ENCODE results near the gene MECR. TPM values are rescaled to one million over a fixed set of nuclear protein-coding genes. Genes with fewer than 3 reads are reported as not detected.

Gene MECR
- total and polyA plus RNA-seq, 2 experiments from 2014 or later: 25.7 to 32.3 TPM

- H4K20me1 ChIP-seq (replicated peaks; ENCODE audit: insufficient read depth): no peaks in the 10 kb centered on the region
- DNase-seq (ENCODE audit: low spot score): no peak
- H3K4me3 ChIP-seq: no peak overlapping the region
- no peak overlapping the region for H2AFZ ChIP-seq
- Mint-ChIP-seq H3K4me1 (peaks cover 52% of the 10 kb centered on the region), H3K4me3 (no peak overlapping the region), H3K27ac (peak overlapping the region; percentile 43; the same call in 1 of the 2 replicates), H3K9me3 (no peaks in the 10 kb centered on the region; the same call in 2 of the 3 replicates), H3K36me3 (ENCODE audit: low read depth) (no peaks in the 10 kb centered on the region; the same call in 2 of the 3 replicates), H3K27me3 (ENCODE audit: insufficient read depth, low read depth, poor library complexity) (peaks cover 29% of the 10 kb centered on the region)
- no peaks in the 10 kb centered on the region for H3K79me2 ChIP-seq (replicated peaks; ENCODE audit: insufficient read depth)
- H3K4me1 ChIP-seq (ENCODE audit: insufficient read depth): peaks cover 39% of the 10 kb centered on the region
- H3K9me2 ChIP-seq (ENCODE audit: insufficient read depth): no peaks in the 10 kb centered on the region
- ATAC-seq: no peak
- TF ChIP-seq REST (IDR thresholded peaks at IDR 0.05; ENCODE audit: unreplicated experiment) (no peak), NANOG (IDR thresholded peaks at IDR 0.05; ENCODE audit: borderline replicate concordance) (no peak), ZNF114 (CRISPR knock-in tag; IDR thresholded peaks at IDR 0.05) (no peak), POLR2AphosphoS5 (IDR thresholded peaks at IDR 0.05; ENCODE audit: low read depth) (no peak)
- TF ChIP-seq, protein P1, sequence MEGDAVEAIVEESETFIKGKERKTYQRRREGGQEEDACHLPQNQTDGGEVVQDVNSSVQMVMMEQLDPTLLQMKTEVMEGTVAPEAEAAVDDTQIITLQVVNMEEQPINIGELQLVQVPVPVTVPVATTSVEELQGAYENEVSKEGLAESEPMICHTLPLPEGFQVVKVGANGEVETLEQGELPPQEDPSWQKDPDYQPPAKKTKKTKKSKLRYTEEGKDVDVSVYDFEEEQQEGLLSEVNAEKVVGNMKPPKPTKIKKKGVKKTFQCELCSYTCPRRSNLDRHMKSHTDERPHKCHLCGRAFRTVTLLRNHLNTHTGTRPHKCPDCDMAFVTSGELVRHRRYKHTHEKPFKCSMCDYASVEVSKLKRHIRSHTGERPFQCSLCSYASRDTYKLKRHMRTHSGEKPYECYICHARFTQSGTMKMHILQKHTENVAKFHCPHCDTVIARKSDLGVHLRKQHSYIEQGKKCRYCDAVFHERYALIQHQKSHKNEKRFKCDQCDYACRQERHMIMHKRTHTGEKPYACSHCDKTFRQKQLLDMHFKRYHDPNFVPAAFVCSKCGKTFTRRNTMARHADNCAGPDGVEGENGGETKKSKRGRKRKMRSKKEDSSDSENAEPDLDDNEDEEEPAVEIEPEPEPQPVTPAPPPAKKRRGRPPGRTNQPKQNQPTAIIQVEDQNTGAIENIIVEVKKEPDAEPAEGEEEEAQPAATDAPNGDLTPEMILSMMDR (conservative IDR thresholded peaks at IDR 0.05; ENCODE audit: low read depth in 2 of 2): no peak
- no peaks in the 10 kb centered on the region for H3K27me3 ChIP-seq (ENCODE audit: insufficient read depth)
- no peaks in the 10 kb centered on the region for H3F3A ChIP-seq (replicated peaks; ENCODE audit: low read depth)
- H3K4me2 ChIP-seq: no peak overlapping the region
- no peak overlapping the region for H3K27ac ChIP-seq (ENCODE audit: low read depth)
- no peaks in the 10 kb centered on the region for H3K36me3 ChIP-seq (ENCODE audit: insufficient read depth)
These were observed 20.7 kb upstream of the MECR start for GRCh38 chr1:29251164-29252124.

- Histone ChIP-seq H3K27me3 (ENCODE audit: insufficient read depth) (no peaks in the 10 kb centered on the region), H3K4me3 (peak overlapping the region; percentile 37), H4K20me1 (replicated peaks; ENCODE audit: insufficient read depth) (no peaks in the 10 kb centered on the region), H3K27ac (ENCODE audit: low read depth) (peak overlapping the region; percentile 96), H3K36me3 (ENCODE audit: insufficient read depth) (no peaks in the 10 kb centered on the region), H3K4me1 (ENCODE audit: insufficient read depth) (peaks cover 29% of the 10 kb centered on the region), H3K79me2 (replicated peaks; ENCODE audit: insufficient read depth) (no peaks in the 10 kb centered on the region), H2AFZ (no peak overlapping the region), H3K9me2 (ENCODE audit: insufficient read depth) (no peaks in the 10 kb centered on the region), H3K4me2 (peak overlapping the region; percentile 78), H3F3A (replicated peaks; ENCODE audit: low read depth) (no peaks in the 10 kb centered on the region)
- Mint-ChIP-seq H3K9me3 (no peaks in the 10 kb centered on the region; the same call in 2 of the 3 replicates), H3K4me1 (peaks cover 40% of the 10 kb centered on the region), H3K4me3 (peak overlapping the region; percentile 43; the same call in 2 of the 3 replicates), H3K27me3 (ENCODE audit: insufficient read depth, low read depth, poor library complexity) (peaks cover 17% of the 10 kb centered on the region), H3K36me3 (ENCODE audit: low read depth) (no peaks in the 10 kb centered on the region; the same call in 2 of the 3 replicates), H3K27ac (peak overlapping the region; percentile 95)
- ATAC-seq: no peak
- DNase-seq (ENCODE audit: low spot score): no peak
- no peak for TF ChIP-seq ZNF462 (CRISPR knock-in tag; IDR thresholded peaks at IDR 0.05)
- no peak for TF ChIP-seq ZNF331 (CRISPR knock-in tag; IDR thresholded peaks at IDR 0.05; ENCODE audit: low read depth)
These were observed 19.3 kb upstream of the MECR start for GRCh38 chr1:29249951-29250581.
